SK-MEL-5 (cell line): ENCODE data around the gene CEP250. TPM values are rescaled to one million over a fixed set of nuclear protein-coding genes. Genes with fewer than 3 reads are reported as not detected.
"Not testable (repeated sequence)": the region's sequence is repeated elsewhere in the genome, so short reads cannot be mapped to it uniquely, and the experiment has no call there.

Experiments
- DNase-seq: peaks from one replicate; pipeline ENCODE4 v3.0.0-alpha.2; 2016; ENCODE audit warnings: low read depth, low spot score
- in situ Hi-C: cut with HindIII; loops from 2 replicates; pipeline ENCODE4 v1.10.0; 2016; ENCODE audit warnings: low sequenced_read_pairs, high pct_unique_total_duplicates, low pct_unique_long_range_greater_than_20kb
- total RNA-seq: library from RNA; depleted of rRNA; stranded (reverse); fragments of >200 nt; shearing (Covaris generic); gene quantifications from 2 replicates; pipeline ENCODE4 v1.2.3, GENCODE V29; 2014

CEP250 gene
- total RNA-seq, 1 experiment from 2014 or later, result 36.5 TPM

DNA sequence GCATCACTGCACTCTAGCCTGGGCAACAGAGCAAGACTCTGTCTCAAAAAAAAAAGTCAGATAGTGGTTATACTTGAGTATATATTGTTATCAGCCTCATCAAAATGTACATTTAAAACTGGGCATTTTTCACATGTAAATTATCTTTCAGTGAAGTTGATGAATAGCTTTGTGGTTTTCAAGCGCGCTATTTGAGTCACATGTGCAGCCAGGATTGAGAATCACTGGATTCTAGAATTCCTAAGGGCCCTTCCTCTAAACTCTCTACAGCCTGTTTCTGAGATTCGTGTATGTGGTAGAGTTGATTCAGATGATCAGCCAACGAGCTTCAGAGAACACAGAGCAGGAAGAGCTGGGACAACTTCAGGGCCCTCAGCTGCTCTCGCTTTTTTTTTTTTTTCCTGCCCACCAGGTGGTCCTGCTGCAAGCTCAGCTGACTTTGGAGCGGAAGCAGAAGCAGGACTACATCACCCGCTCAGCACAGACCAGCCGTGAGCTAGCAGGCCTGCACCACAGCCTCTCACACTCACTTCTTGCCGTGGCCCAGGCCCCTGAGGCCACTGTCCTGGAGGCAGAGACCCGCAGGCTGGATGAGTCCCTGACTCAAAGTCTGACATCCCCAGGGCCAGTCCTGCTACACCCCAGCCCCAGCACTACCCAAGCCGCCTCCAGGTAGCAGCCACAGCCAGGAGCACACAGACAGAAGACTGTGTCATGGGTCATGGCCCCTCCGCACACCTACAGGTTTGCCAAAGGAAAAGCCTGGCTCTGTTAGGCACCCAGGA, 55.7 kb downstream of the CEP250 start:
- in situ Hi-C loops, result no loop called here
- peak; percentile 10 for DNase-seq

DNA sequence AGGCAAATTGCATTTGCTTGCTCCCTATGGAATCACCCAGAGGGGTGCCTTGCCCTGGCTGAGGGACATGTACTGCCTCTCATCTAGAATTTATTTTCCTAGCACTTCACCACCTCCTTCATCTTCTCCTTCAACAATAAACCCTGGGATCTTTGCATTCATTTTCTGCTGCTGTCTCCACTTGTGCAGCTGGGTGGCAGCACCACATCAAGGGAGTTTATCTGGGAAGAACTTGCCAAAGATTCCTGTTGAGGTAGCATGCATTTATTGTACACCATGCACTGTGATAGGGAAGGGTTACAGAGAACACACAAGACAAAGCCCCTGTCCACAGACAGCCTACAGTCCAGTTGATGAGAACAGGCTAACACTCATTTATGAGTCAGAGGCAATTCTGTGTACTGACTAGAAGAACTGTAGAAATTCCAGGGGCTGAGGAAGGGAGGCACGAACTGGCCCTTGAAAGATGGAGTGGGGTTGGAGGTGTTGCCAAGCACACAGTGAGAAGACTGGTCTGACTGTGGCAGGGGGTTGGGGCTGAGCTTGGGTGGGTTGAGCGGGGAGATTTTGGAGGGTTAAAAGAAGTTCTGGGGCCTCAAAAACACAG, 56.5 kb downstream of the CEP250 start:
- peak; percentile 74 for DNase-seq
- in situ Hi-C loops, result no loop called here

DNA sequence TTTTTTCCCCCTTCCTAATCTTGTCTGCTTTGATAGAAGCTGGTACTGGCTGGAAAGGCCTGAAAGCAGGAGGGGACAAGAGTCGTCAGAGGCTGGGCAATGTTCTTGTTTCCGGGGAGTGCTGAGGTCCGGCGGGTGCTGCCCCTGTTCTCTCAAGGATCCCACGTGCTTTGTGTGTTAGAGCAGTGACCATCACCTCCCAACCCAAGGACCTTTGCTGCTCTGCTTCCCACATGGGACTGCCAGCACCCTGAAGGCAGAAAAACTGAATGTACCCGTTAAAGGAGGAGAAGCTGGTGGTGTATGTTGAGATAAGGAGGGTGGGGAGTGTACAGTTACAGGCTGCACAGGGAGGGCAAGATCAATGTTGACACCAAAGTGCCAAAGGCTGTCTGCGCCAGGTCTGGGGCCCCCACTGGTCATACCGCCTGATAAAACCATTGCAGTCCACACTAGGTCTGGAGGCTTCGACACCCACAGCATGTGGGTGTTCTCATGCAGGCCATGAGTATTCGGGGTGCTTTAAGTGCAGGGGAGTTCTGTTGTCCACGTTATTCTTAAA, 59.1 kb downstream of the CEP250 start:
- no peak for DNase-seq
- in situ Hi-C loops, result no loop called here

DNA sequence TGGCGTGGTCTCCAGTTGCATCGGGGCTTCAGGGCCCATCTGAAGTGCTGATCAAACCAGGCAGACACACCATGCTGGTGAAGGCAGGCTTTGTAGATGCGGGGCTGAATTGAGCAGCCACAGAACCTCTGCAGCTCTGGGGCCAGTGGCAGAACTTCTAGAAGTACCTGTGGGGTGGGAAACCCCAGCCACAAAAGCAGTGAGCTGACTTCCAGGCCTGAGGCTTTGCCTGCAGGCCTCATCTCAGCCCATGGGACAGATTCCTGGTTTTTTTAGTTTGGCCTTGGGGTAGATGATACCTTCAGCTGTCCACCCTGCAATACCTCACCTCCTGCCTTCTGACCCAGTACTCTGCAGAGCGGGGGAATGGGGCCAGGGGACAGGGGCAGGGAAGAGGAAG, 59.9 kb downstream of the CEP250 start:
- in situ Hi-C loops, result no loop called here
- no peak for DNase-seq

DNA sequence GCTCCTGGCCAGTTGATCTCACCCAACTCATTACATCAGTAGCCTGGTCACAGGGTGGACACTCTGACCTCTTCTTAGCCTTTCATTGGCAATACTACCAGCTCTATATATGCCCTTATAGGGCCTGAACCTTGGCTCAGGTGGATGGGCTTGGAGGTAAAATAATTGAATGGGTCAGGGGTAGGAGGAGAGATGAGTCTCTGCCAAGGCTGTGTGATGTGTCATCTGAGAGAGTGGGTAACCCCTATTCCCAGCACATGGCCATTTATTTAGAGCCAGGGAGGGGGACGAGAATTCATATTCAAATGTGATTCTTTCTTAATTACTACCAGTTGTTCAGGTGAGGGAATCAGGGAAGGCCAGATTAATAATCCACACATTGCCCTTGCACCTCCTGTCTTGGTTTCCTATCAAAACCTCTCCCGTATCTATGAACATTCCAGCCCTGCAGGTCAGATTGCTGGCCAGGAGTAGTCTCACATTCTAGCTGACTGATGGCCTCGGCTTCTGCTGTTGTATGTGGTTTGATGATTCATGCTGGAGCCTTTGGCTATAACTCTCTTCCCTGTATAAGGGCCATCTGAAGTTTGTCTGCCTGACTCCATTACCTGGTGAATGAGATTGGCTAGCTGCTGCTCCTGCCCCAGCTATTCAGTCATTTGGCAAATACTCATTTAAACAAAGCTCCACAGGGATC, 60.7 kb downstream of the CEP250 start:
- in situ Hi-C loops, result no loop called here

DNA sequence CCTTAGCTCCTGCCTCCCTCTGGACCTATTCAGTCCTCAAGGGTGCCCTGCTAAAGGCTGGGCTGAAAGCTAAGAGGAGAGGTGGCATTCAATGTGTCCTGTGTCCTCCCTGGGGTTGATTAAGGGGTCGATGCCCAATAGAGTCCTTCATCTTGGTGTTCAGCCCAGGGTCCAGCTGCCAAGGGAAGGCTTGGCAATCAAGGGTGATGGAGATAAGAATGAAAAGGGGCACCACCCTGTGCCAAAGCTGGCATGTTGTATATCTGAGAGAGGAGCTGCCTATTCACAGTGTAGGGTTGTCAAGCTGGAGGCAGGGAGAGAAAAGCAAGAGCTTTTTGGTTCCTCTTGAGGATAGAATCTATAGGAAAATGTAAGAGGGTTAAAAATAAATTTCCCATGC, 61.7 kb downstream of the CEP250 start:
- no peak for DNase-seq
- in situ Hi-C loops, result no loop called here

More for the DNA sequence above, 60.7 kb downstream of the CEP250 start:
- no peak for DNase-seq

DNA sequence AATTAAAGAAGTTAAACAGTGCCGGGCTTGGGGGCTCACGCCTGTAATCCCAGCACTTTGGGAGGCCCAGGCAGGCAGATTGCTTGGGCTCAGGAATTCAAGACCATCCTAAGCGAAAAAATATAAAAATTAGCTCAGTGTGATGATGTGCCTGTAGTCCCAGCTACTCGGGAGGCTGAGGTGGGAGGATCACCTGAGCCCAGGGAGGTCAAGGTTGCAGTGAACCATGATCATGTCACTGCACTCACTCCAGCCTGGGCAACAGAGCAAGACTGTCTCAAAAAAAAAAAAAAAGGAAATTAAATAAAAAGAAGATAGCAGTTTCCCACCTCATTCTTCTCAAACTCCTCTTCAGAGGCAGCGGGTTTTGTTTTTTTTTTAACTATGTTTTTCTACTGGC, 62.4 kb downstream of the CEP250 start:
- in situ Hi-C loops, DNase-seq: not testable (repeated sequence)

DNA sequence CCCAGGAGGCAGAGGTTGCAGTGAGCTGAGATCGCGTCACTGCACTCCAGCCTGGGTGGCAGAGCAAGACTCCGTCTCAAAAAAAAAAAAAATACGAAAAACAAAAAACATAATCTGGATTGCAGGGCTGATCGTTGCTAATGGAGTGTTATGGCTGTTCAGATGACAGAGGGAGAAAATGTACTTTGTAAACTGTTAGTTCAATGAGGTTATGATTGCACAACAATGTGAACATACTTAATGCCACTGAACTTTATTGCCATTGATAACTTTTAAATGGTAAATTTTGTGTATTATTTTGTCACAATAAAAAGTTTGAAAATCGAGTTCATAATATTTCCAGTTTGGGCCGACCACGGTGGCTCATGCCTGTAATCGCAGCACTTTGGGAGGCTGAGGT, 63.6 kb downstream of the CEP250 start:
- no peak for DNase-seq
- in situ Hi-C loops, result no loop called here

DNA sequence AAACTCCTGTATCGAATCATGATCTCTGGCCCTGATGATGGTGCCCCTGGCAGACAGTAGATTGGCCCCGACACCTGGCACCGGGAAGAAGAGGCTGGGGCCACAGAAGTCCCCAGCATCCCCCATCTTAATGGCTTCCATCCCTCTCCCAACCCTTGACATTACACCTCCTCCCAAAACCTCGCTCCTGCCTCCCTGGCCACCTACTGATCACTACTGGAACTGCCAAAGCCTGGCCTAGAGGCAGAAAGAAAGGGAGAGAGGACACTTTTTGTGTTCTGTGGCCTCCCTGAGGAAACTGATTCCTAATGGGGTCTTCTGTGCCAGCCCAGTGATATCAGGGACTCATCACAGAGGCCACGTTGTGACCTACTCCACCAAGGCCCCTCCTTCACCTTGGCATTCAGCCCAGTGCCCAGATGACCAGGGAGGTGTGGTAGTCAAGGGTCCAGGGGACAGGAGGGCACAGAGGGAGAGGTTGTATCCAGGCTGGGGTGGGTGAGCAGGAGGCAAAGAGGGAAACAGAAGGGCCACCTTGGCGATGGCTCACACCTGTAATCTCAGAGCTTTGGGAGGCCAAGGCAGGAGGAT, 68.0 kb downstream of the CEP250 start:
- in situ Hi-C loops, result no loop called here
- peak; percentile 79 for DNase-seq

DNA sequence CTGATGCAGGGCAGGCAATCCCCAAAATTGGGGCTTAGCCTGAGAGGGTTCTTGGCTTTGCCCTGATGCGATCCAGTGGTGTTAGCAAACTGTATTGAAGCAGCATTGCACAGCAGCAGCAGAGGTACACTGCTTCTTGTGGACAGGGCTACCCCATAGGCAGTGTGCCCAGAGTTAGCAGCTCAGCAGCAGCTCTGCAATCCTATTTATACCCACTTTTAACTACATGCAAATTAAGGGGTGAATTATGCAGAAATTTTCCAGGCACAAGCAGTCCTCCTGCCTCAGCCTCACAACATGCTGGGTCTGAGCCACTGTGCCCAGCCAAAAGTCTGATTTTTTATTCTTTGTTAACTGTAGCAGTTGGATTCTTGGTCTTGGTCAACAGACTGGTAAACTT, 70.2 kb downstream of the CEP250 start:
- no peak for DNase-seq
- in situ Hi-C loops, result no loop called here

DNA sequence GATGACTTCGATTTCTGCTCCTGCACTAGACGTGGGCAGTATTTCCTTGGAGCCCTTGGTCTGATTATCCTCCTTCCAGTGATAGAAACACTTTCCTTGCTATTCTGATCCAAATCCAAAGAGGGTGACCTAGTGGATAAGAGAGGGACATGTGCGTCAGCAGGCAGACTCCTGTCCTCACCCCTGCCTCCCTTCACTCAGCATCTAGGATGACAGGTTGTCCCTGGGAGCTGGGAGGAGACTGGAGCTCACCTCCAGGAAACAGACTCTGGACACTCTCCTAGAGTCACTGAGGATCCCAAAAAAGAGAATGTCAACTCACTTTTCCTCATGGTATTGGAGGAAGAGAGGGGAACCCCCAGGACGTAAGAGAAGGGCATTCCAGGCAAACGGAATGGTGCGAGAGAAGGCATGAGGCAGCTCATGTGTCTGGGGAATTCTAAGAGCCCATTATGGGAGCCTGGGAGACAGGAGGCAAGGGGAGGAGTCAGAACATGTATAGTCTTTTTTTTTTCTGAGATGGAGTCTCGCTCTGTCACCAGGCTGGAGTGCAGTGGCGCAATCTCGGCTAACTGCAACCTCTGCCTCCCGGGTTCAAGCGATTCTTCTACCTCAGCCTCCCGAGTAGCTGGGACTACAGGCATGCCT, 71.8 kb downstream of the CEP250 start:
- DNase-seq, result peak; percentile 82
- in situ Hi-C loops, result no loop called here

DNA sequence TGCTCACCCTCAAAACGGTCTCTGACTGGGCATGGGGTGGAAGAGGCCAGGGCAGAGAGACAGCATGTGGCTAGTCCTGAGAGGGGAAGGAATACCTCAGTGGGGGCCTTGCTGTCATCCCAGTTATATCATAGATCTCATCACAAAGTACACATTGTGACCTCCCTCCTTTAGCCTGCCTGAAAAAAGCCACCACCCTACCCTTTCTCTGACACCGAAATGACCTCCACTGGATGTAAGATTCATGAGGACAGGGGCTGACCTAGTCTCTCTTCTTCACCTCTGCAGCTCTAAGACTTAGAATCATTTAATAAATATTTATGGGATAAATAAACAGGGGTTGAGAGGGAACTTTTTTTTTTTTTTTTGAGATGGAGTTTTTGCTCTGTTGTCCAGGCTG, 74.2 kb downstream of the CEP250 start, which contains the start of gene C20orf173:
Gene C20orf173 (minus strand): TSS at position 101 of the 400 bp plus-strand sequence. CDS start 279 bp downstream, outside the sequence.
- in situ Hi-C loops, result no loop called here

DNA sequence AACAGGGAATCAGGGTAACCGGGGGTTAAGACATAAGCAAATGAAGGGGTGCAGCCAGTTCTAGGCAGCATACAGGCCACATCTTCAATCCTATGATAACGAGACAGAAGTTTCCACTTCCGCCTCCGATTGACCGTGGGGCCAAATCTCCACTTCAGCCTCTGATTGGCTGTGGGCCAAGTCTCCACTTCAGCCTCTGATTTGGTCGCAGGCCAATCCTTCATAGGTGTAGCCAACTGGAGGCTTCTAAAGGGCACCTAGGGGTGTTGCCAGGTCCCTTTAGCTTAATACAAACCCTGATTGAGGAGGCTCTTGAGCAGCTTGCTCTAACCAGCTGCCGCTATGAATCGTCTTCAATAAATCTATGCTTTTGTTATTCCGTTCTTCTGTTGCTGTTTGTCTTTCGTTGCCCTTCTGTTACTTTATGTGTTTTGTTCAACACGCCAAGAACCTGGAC, 84.4 kb downstream of the CEP250 start:
- no peak for DNase-seq
- in situ Hi-C loops, result no loop called here

More for the DNA sequence above, 74.2 kb downstream of the CEP250 start, which contains the start of gene C20orf173:
- DNase-seq, result no peak

DNA sequence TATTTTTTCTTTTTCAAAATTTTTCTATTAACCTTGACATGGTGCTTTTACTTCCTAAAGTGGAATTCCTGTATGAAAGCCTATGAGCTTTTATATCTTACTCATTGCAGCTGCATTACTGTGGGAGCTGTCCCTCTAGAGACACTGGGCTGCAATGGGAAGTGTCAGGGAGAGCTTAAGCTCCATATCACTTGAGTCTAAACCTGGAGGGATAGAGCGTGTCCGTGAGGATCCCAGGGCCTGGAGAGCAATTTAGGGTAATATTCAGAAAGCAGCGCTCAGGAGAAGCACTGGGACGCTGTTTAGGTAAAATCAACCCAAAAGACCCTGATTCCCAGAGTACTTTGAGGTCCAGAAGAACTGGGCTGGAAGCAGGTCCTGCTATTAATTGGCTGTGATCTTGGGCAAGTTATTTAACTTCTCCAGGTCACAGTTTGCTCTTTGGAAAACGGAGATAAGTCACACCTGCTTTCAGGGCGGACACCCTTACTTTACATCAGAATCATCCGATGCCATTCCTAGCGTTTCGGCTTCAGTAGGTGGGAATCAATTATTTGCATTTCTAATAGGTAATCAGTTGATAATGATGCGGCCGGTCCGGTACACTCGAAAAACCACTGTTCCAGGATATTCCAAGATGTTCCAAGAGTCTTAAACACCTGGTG, 85.9 kb downstream of the CEP250 start:
- in situ Hi-C loops, result no loop called here
- DNase-seq, result no peak

DNA sequence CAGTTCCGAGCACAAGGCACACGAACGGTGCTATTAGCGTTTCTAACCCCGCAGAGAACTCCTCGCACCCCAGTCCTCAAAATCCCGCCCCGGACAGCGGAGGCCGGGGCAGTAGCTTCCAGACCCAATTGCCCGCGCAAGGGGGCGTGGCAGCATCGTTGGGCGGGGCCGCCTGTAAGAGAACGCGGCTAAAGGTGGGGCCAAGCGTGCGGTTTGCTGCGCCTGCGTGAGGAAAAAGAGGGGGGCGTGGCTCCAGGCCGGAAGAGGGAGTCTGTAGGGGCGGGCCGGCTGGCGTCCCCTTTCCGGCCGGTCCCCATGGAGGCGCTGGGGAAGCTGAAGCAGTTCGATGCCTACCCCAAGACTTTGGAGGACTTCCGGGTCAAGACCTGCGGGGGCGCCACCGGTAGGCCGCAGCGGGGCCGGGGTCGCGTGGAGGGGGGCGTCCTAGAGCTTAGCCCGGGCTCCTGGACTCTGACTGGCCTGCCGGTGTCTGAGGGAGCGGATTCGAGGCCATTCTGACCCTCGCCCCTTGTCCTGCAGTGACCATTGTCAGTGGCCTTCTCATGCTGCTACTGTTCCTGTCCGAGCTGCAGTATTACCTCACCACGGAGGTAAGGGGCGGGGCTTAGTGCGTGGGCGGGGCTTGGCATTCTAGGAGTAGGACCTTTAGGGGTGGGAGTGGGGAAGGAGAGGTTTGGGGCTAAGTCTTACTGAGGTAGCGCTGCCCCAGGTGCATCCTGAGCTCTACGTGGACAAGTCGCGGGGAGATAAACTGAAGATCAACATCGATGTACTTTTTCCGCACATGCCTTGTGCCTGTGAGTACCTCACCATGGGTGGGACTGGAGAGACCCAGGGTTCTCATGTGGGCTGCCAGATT, 86.6 kb downstream of the CEP250 start, which contains the start of gene ERGIC3:
Gene ERGIC3 (plus strand): TSS at position 296 of the 880 bp plus-strand sequence. CDS start 20 bp downstream, at position 316.
- DNase-seq, result peak; percentile 97
- in situ Hi-C loops, result no loop called here

DNA sequence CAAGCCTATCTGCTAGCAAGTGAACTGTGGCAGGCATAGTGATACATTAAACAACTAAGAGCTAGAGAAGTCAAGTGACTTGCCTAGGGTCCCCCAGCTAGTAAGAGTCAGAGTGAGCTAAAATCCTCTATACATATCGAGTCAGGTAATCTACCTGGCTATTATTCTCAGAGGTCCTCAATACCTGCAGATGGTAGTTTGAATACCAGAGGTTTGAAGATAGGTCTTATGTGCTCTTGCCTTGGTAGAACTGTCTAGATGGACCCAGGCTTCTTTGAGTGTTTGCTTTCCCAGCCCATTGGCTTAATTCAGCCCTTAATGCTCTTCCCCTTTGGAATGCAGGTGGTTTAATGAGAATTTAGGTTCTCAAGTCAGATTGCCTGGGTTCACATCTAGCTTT, 87.6 kb downstream of the CEP250 start:
- in situ Hi-C loops, result no loop called here
- no peak for DNase-seq
